SH-SY5Y (cell line): Measurements from ENCODE around the gene TMEM121B.

Source experiments
- GATA2 ChIP-seq: IDR thresholded peaks from 2 replicates; pipeline ENCODE4 v1.6.1; 2011; ENCODE audit warnings: mild to moderate bottlenecking, low read depth, low read length
- GATA3 ChIP-seq: IDR thresholded peaks from 2 replicates; pipeline ENCODE4 v1.6.1; 2011; ENCODE audit warnings: low read depth, mild to moderate bottlenecking, low read length, moderate library complexity

GRCh38 chr22:17143826-17144225 lies 22.7 kb upstream of the TMEM121B start:
- no peak for TF ChIP-seq GATA2
- TF ChIP-seq GATA3, result no peak
